ENCODE results near the gene CST11. TPM values are rescaled to one million over a fixed set of nuclear protein-coding genes. Genes with fewer than 3 reads are reported as not detected.
"Not testable (repeated sequence)": the region's sequence is repeated elsewhere in the genome, so short reads cannot be mapped to it uniquely, and the experiment has no call there.

Gene CST11
- polyA plus RNA-seq, 1 donor, result not detected

GRCh38 chr20:23477223-23477622 lies 24.5 kb upstream of the CST11 start:
- Histone ChIP-seq H3K36me3 (ENCODE audit: control insufficient read depth, insufficient read depth, low read length) (no peaks in the 10 kb centered on the region), H3K9me3 (ENCODE audit: control insufficient read depth, low read depth, low read length) (no peaks in the 10 kb centered on the region), H3K27me3 (ENCODE audit: control insufficient read depth, insufficient read depth, low read length) (no peaks in the 10 kb centered on the region), H3K27ac (ENCODE audit: low read length) (no peak overlapping the region), H3K4me3 (ENCODE audit: low read length) (no peak overlapping the region), H3K4me1 (ENCODE audit: control insufficient read depth, insufficient read depth, low read length) (no peaks in the 10 kb centered on the region)
- no CpG with 5 or more reads among the region's 3 CpGs for WGBS (ENCODE audit: insufficient coverage, low lambda C conversion rate)
- no peak for DNase-seq

- Histone ChIP-seq H3K27ac (ENCODE audit: low read length) (no peak overlapping the region), H3K9me3 (ENCODE audit: control insufficient read depth, low read depth, low read length) (no peaks in the 10 kb centered on the region), H3K27me3 (ENCODE audit: control insufficient read depth, insufficient read depth, low read length) (no peaks in the 10 kb centered on the region), H3K4me1 (ENCODE audit: control insufficient read depth, insufficient read depth, low read length) (no peaks in the 10 kb centered on the region), H3K4me3 (ENCODE audit: low read length) (no peak overlapping the region), H3K36me3 (ENCODE audit: control insufficient read depth, insufficient read depth, low read length) (no peaks in the 10 kb centered on the region)
- no CpG with 5 or more reads among the region's 6 CpGs for WGBS (ENCODE audit: insufficient coverage, low lambda C conversion rate)
- DNase-seq, result no peak
Observed at GRCh38 chr20:23476015-23476754, 23.5 kb upstream of the CST11 start.

GRCh38 chr20:23475395-23475794 lies 22.7 kb upstream of the CST11 start:
- no peaks in the 10 kb centered on the region for H3K4me1 ChIP-seq (ENCODE audit: control insufficient read depth, insufficient read depth, low read length)
- WGBS (ENCODE audit: insufficient coverage, low lambda C conversion rate), result 80% methylated on average over 1 of the region's 5 CpGs
- no peak overlapping the region for H3K4me3 ChIP-seq (ENCODE audit: low read length)
- no peaks in the 10 kb centered on the region for H3K36me3 ChIP-seq (ENCODE audit: control insufficient read depth, insufficient read depth, low read length)
- H3K9me3 ChIP-seq (ENCODE audit: control insufficient read depth, low read depth, low read length), result no peaks in the 10 kb centered on the region
- H3K27me3 ChIP-seq (ENCODE audit: control insufficient read depth, insufficient read depth, low read length), result no peaks in the 10 kb centered on the region
- no peak for DNase-seq
- no peak overlapping the region for H3K27ac ChIP-seq (ENCODE audit: low read length)

- H3K36me3 ChIP-seq (ENCODE audit: control insufficient read depth, insufficient read depth, low read length); H3K27ac ChIP-seq (ENCODE audit: low read length); DNase-seq; H3K4me1 ChIP-seq (ENCODE audit: control insufficient read depth, insufficient read depth, low read length); H3K4me3 ChIP-seq (ENCODE audit: low read length); H3K27me3 ChIP-seq (ENCODE audit: control insufficient read depth, insufficient read depth, low read length); H3K9me3 ChIP-seq (ENCODE audit: control insufficient read depth, low read depth, low read length): not testable (repeated sequence)
- no CpG with 5 or more reads among the region's 2 CpGs for WGBS (ENCODE audit: insufficient coverage, low lambda C conversion rate)
Observed at GRCh38 chr20:23473293-23473692, 20.6 kb upstream of the CST11 start.

GRCh38 chr20:23472306-23472705 lies 19.6 kb upstream of the CST11 start:
- no CpG with 5 or more reads among the region's 5 CpGs for WGBS (ENCODE audit: insufficient coverage, low lambda C conversion rate)
- not testable (repeated sequence) for H3K27me3 ChIP-seq (ENCODE audit: control insufficient read depth, insufficient read depth, low read length); H3K9me3 ChIP-seq (ENCODE audit: control insufficient read depth, low read depth, low read length)

GRCh38 chr20:23466961-23467360 lies 14.3 kb upstream of the CST11 start:
- H3K4me3 ChIP-seq (ENCODE audit: low read length); H3K4me1 ChIP-seq (ENCODE audit: control insufficient read depth, insufficient read depth, low read length); H3K27me3 ChIP-seq (ENCODE audit: control insufficient read depth, insufficient read depth, low read length); H3K27ac ChIP-seq (ENCODE audit: low read length); H3K9me3 ChIP-seq (ENCODE audit: control insufficient read depth, low read depth, low read length); H3K36me3 ChIP-seq (ENCODE audit: control insufficient read depth, insufficient read depth, low read length); DNase-seq: not testable (repeated sequence)
- WGBS (ENCODE audit: insufficient coverage, low lambda C conversion rate), result no CpG with 5 or more reads among the region's 3 CpGs

More at GRCh38 chr20:23472306-23472705, 19.6 kb upstream of the CST11 start:
- H3K27ac ChIP-seq (ENCODE audit: low read length); H3K4me3 ChIP-seq (ENCODE audit: low read length); H3K36me3 ChIP-seq (ENCODE audit: control insufficient read depth, insufficient read depth, low read length); H3K4me1 ChIP-seq (ENCODE audit: control insufficient read depth, insufficient read depth, low read length); DNase-seq: not testable (repeated sequence)

GRCh38 chr20:23461180-23461579 lies 8.5 kb upstream of the CST11 start:
- Histone ChIP-seq H3K9me3 (ENCODE audit: control insufficient read depth, low read depth, low read length) (no peaks in the 10 kb centered on the region), H3K4me1 (ENCODE audit: control insufficient read depth, insufficient read depth, low read length) (no peaks in the 10 kb centered on the region), H3K36me3 (ENCODE audit: control insufficient read depth, insufficient read depth, low read length) (no peaks in the 10 kb centered on the region), H3K4me3 (ENCODE audit: low read length) (no peak overlapping the region), H3K27me3 (ENCODE audit: control insufficient read depth, insufficient read depth, low read length) (no peaks in the 10 kb centered on the region), H3K27ac (ENCODE audit: low read length) (no peak overlapping the region)
- WGBS (ENCODE audit: insufficient coverage, low lambda C conversion rate), result no CpG with 5 or more reads among the region's 1 CpG
- DNase-seq, result no peak

GRCh38 chr20:23459461-23460150 lies 6.9 kb upstream of the CST11 start:
- 93% methylated on average over 2 of the region's 3 CpGs for WGBS (ENCODE audit: insufficient coverage, low lambda C conversion rate)
- Histone ChIP-seq H3K27me3 (ENCODE audit: control insufficient read depth, insufficient read depth, low read length) (no peaks in the 10 kb centered on the region), H3K27ac (ENCODE audit: low read length) (no peak overlapping the region), H3K4me1 (ENCODE audit: control insufficient read depth, insufficient read depth, low read length) (no peaks in the 10 kb centered on the region), H3K4me3 (ENCODE audit: low read length) (no peak overlapping the region), H3K36me3 (ENCODE audit: control insufficient read depth, insufficient read depth, low read length) (no peaks in the 10 kb centered on the region), H3K9me3 (ENCODE audit: control insufficient read depth, low read depth, low read length) (no peaks in the 10 kb centered on the region)
- peak in 1 of 2 donors; percentile 7 for DNase-seq

- Histone ChIP-seq H3K4me1 (ENCODE audit: control insufficient read depth, insufficient read depth, low read length) (no peaks in the 10 kb centered on the region), H3K9me3 (ENCODE audit: control insufficient read depth, low read depth, low read length) (no peaks in the 10 kb centered on the region), H3K27me3 (ENCODE audit: control insufficient read depth, insufficient read depth, low read length) (no peaks in the 10 kb centered on the region), H3K27ac (ENCODE audit: low read length) (no peak overlapping the region), H3K36me3 (ENCODE audit: control insufficient read depth, insufficient read depth, low read length) (no peaks in the 10 kb centered on the region), H3K4me3 (ENCODE audit: low read length) (no peak overlapping the region)
- no peak for DNase-seq
- WGBS (ENCODE audit: insufficient coverage, low lambda C conversion rate), result no CpG with 5 or more reads among the region's 7 CpGs
Observed at GRCh38 chr20:23456873-23457272, 4.2 kb upstream of the CST11 start.

- no peaks in the 10 kb centered on the region for H3K4me1 ChIP-seq (ENCODE audit: control insufficient read depth, insufficient read depth, low read length)
- H3K27ac ChIP-seq (ENCODE audit: low read length), result no peak overlapping the region
- H3K4me3 ChIP-seq (ENCODE audit: low read length), result no peak overlapping the region
- no peaks in the 10 kb centered on the region for H3K9me3 ChIP-seq (ENCODE audit: control insufficient read depth, low read depth, low read length)
- H3K27me3 ChIP-seq (ENCODE audit: control insufficient read depth, insufficient read depth, low read length), result no peaks in the 10 kb centered on the region
- 90% methylated on average over 2 of the region's 3 CpGs for WGBS (ENCODE audit: insufficient coverage, low lambda C conversion rate)
- H3K36me3 ChIP-seq (ENCODE audit: control insufficient read depth, insufficient read depth, low read length), result no peaks in the 10 kb centered on the region
- no peak for DNase-seq
Observed at GRCh38 chr20:23456409-23456808, 3.7 kb upstream of the CST11 start.

GRCh38 chr20:23455639-23456038 lies 3.0 kb upstream of the CST11 start:
- no peaks in the 10 kb centered on the region for H3K36me3 ChIP-seq (ENCODE audit: control insufficient read depth, insufficient read depth, low read length)
- no peaks in the 10 kb centered on the region for H3K4me1 ChIP-seq (ENCODE audit: control insufficient read depth, insufficient read depth, low read length)
- 100% methylated on average over 1 of the region's 7 CpGs for WGBS (ENCODE audit: insufficient coverage, low lambda C conversion rate)
- no peak for DNase-seq
- H3K27ac ChIP-seq (ENCODE audit: low read length), result no peak overlapping the region
- H3K9me3 ChIP-seq (ENCODE audit: control insufficient read depth, low read depth, low read length), result no peaks in the 10 kb centered on the region
- H3K27me3 ChIP-seq (ENCODE audit: control insufficient read depth, insufficient read depth, low read length), result no peaks in the 10 kb centered on the region
- no peak overlapping the region for H3K4me3 ChIP-seq (ENCODE audit: low read length)

All from large intestine (tissue), 3 donors.